Rectal smooth muscle tissue (tissue), 1 donor: ENCODE measurements around the gene SMPD3.

Source experiments
- H3K27ac ChIP-seq: one replicate; pipeline ENCODE4 v1.7.0; 2013; ENCODE audit warnings: low read depth, low read length, inconsistent platforms
- H3K27me3 ChIP-seq: one replicate; pipeline ENCODE4 v1.7.0; 2013; ENCODE audit warnings: low read length; ENCODE audit not compliant: control insufficient read depth, insufficient read depth
- H3K36me3 ChIP-seq: one replicate; pipeline ENCODE4 v1.7.0; 2013; ENCODE audit warnings: low read length; ENCODE audit not compliant: control insufficient read depth, insufficient read depth
- H3K4me1 ChIP-seq: one replicate; pipeline ENCODE4 v1.7.0; 2013; ENCODE audit warnings: low read length; ENCODE audit not compliant: control insufficient read depth, insufficient read depth
- H3K4me3 ChIP-seq: one replicate; pipeline ENCODE4 v1.7.0; 2013; ENCODE audit warnings: low read length
- H3K9ac ChIP-seq: one replicate; pipeline ENCODE4 v1.7.0; 2013; ENCODE audit warnings: low read length

The SMPD3 gene

GRCh38 chr16:68364561-68364998, 83.7 kb downstream of the SMPD3 start:
- H3K27me3 ChIP-seq: no peaks in the 10 kb centered on the region
- no peaks in the 10 kb centered on the region for H3K36me3 ChIP-seq
- H3K4me1 ChIP-seq: no peaks in the 10 kb centered on the region
- no peak overlapping the region for H3K4me3 ChIP-seq
- no peak overlapping the region for H3K9ac ChIP-seq
- H3K27ac ChIP-seq: no peak overlapping the region

GRCh38 chr16:68363658-68364521, 84.4 kb downstream of the SMPD3 start:
- no peaks in the 10 kb centered on the region for H3K36me3 ChIP-seq
- H3K4me1 ChIP-seq: no peaks in the 10 kb centered on the region
- no peak overlapping the region for H3K9ac ChIP-seq
- no peaks in the 10 kb centered on the region for H3K27me3 ChIP-seq
- no peak overlapping the region for H3K4me3 ChIP-seq
- no peak overlapping the region for H3K27ac ChIP-seq

- Histone ChIP-seq H3K9ac (no peak overlapping the region), H3K27me3 (no peaks in the 10 kb centered on the region), H3K27ac (no peak overlapping the region), H3K4me1 (no peaks in the 10 kb centered on the region), H3K4me3 (no peak overlapping the region), H3K36me3 (peaks cover under 1% of the 10 kb centered on the region)
These were observed 85.2 kb downstream of the SMPD3 start for GRCh38 chr16:68362947-68363657.

- peaks cover 7% of the 10 kb centered on the region for H3K36me3 ChIP-seq
- no peak overlapping the region for H3K4me3 ChIP-seq
- H3K9ac ChIP-seq: no peak overlapping the region
- H3K27ac ChIP-seq: no peak overlapping the region
- no peaks in the 10 kb centered on the region for H3K4me1 ChIP-seq
- no peaks in the 10 kb centered on the region for H3K27me3 ChIP-seq
These were observed 85.9 kb downstream of the SMPD3 start for GRCh38 chr16:68362262-68362913.

- H3K4me3 ChIP-seq: no peak overlapping the region
- H3K27ac ChIP-seq: no peak overlapping the region
- peaks cover 11% of the 10 kb centered on the region for H3K36me3 ChIP-seq
- no peaks in the 10 kb centered on the region for H3K4me1 ChIP-seq
- H3K9ac ChIP-seq: no peak overlapping the region
- H3K27me3 ChIP-seq: no peaks in the 10 kb centered on the region
These were observed 86.8 kb downstream of the SMPD3 start for GRCh38 chr16:68361485-68361884.

- Histone ChIP-seq H3K27ac (no peak overlapping the region), H3K9ac (no peak overlapping the region), H3K36me3 (peaks cover 12% of the 10 kb centered on the region)
These were observed 87.4 kb downstream of the SMPD3 start for GRCh38 chr16:68360956-68361355.

GRCh38 chr16:68360547-68360946, 87.8 kb downstream of the SMPD3 start:
- Histone ChIP-seq H3K9ac (no peak overlapping the region), H3K36me3 (peaks cover 15% of the 10 kb centered on the region), H3K27ac (no peak overlapping the region), H3K27me3 (no peaks in the 10 kb centered on the region), H3K4me1 (no peaks in the 10 kb centered on the region), H3K4me3 (no peak overlapping the region)

More at GRCh38 chr16:68360956-68361355, 87.4 kb downstream of the SMPD3 start:
- Histone ChIP-seq H3K27me3 (no peaks in the 10 kb centered on the region), H3K4me3 (no peak overlapping the region), H3K4me1 (no peaks in the 10 kb centered on the region)

GRCh38 chr16:68359398-68360191, 88.7 kb downstream of the SMPD3 start:
- no peaks in the 10 kb centered on the region for H3K4me1 ChIP-seq
- no peak overlapping the region for H3K27ac ChIP-seq
- no peak overlapping the region for H3K4me3 ChIP-seq
- peaks cover 15% of the 10 kb centered on the region for H3K36me3 ChIP-seq
- H3K27me3 ChIP-seq: no peaks in the 10 kb centered on the region
- H3K9ac ChIP-seq: no peak overlapping the region

GRCh38 chr16:68358951-68359350, 89.4 kb downstream of the SMPD3 start:
- Histone ChIP-seq H3K27ac (no peak overlapping the region), H3K4me1 (no peaks in the 10 kb centered on the region), H3K4me3 (no peak overlapping the region), H3K27me3 (no peaks in the 10 kb centered on the region), H3K36me3 (peaks cover 17% of the 10 kb centered on the region), H3K9ac (no peak overlapping the region)

GRCh38 chr16:68357923-68358322, 90.4 kb downstream of the SMPD3 start:
- Histone ChIP-seq H3K36me3 (peaks cover 22% of the 10 kb centered on the region), H3K4me3 (no peak overlapping the region), H3K4me1 (no peaks in the 10 kb centered on the region), H3K27ac (no peak overlapping the region), H3K27me3 (no peaks in the 10 kb centered on the region), H3K9ac (no peak overlapping the region)

GRCh38 chr16:68357521-68357922, 90.8 kb downstream of the SMPD3 start:
- peaks cover 22% of the 10 kb centered on the region for H3K36me3 ChIP-seq

GRCh38 chr16:68356919-68357286, 91.4 kb downstream of the SMPD3 start:
- peaks cover 22% of the 10 kb centered on the region for H3K36me3 ChIP-seq
- H3K27me3 ChIP-seq: no peaks in the 10 kb centered on the region
- no peak overlapping the region for H3K9ac ChIP-seq
- H3K27ac ChIP-seq: no peak overlapping the region
- H3K4me1 ChIP-seq: no peaks in the 10 kb centered on the region
- no peak overlapping the region for H3K4me3 ChIP-seq

More at GRCh38 chr16:68357521-68357922, 90.8 kb downstream of the SMPD3 start:
- Histone ChIP-seq H3K4me1 (no peaks in the 10 kb centered on the region), H3K4me3 (no peak overlapping the region), H3K27ac (no peak overlapping the region), H3K9ac (no peak overlapping the region), H3K27me3 (no peaks in the 10 kb centered on the region)
